ENCODE measurements around the gene ADIPOR1.

ADIPOR1 gene

GRCh38 chr1:202944438-202944921, 13.6 kb downstream of the ADIPOR1 start:
- TF ChIP-seq GABPA (IDR thresholded peaks at IDR 0.05; ENCODE audit: low read depth) (no peak), POLR2AphosphoS5 (IDR thresholded peaks at IDR 0.05; ENCODE audit: low read depth) (no peak), CTCF (IDR thresholded peaks at IDR 0.05; ENCODE audit: insufficient read depth, low read length) (no peak)
- H3K27me3 ChIP-seq (ENCODE audit: insufficient read depth, poor library complexity, severe bottlenecking): no peaks in the 10 kb centered on the region
- no peak overlapping the region for H3K4me3 ChIP-seq (replicated peaks; ENCODE audit: insufficient read depth, low read length)
- DNase-seq (ENCODE audit: low read depth in 1 of 2, low spot score in 1 of 2): no peak
- no peak overlapping the region for H3K27ac ChIP-seq (replicated peaks)

DNA sequence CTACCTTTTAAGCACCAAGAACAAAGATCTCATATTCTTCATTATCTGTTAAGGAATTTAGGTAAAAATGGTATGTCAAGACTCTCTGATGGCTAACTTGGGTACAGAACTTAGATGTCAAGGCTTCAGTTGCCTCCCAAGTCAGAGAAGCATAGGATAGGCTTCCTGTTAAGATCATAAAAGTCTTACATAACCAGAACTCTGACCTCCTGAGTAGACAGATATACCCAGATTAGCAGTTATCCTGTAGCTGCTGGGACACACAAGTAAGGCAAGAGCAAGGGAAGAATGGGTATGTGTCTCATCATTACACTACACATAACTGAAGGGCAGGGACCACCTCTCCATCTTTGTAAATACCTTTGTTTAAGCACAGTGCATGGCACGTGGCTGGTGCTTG, 15.7 kb downstream of the ADIPOR1 start:
- DNase-seq (ENCODE audit: low read depth in 1 of 2, low spot score in 1 of 2): no peak
- H3K4me3 ChIP-seq (replicated peaks; ENCODE audit: insufficient read depth, low read length): no peak overlapping the region
- no peaks in the 10 kb centered on the region for H3K27me3 ChIP-seq (ENCODE audit: insufficient read depth, poor library complexity, severe bottlenecking)
- TF ChIP-seq POLR2AphosphoS5 (IDR thresholded peaks at IDR 0.05; ENCODE audit: low read depth) (no peak), GABPA (IDR thresholded peaks at IDR 0.05; ENCODE audit: low read depth) (no peak), CTCF (IDR thresholded peaks at IDR 0.05; ENCODE audit: insufficient read depth, low read length) (no peak), SPI1 (IDR thresholded peaks at IDR 0.05; ENCODE audit: borderline replicate concordance, low read depth) (no peak)
- TF ChIP-seq, protein P1, sequence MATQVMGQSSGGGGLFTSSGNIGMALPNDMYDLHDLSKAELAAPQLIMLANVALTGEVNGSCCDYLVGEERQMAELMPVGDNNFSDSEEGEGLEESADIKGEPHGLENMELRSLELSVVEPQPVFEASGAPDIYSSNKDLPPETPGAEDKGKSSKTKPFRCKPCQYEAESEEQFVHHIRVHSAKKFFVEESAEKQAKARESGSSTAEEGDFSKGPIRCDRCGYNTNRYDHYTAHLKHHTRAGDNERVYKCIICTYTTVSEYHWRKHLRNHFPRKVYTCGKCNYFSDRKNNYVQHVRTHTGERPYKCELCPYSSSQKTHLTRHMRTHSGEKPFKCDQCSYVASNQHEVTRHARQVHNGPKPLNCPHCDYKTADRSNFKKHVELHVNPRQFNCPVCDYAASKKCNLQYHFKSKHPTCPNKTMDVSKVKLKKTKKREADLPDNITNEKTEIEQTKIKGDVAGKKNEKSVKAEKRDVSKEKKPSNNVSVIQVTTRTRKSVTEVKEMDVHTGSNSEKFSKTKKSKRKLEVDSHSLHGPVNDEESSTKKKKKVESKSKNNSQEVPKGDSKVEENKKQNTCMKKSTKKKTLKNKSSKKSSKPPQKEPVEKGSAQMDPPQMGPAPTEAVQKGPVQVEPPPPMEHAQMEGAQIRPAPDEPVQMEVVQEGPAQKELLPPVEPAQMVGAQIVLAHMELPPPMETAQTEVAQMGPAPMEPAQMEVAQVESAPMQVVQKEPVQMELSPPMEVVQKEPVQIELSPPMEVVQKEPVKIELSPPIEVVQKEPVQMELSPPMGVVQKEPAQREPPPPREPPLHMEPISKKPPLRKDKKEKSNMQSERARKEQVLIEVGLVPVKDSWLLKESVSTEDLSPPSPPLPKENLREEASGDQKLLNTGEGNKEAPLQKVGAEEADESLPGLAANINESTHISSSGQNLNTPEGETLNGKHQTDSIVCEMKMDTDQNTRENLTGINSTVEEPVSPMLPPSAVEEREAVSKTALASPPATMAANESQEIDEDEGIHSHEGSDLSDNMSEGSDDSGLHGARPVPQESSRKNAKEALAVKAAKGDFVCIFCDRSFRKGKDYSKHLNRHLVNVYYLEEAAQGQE (IDR thresholded peaks at IDR 0.05; ENCODE audit: insufficient replicate concordance, low read depth): no peak
- no peak overlapping the region for H3K27ac ChIP-seq (replicated peaks)

- Histone ChIP-seq H3K4me3 (replicated peaks; ENCODE audit: insufficient read depth, low read length) (no peak overlapping the region), H3K27me3 (ENCODE audit: insufficient read depth, poor library complexity, severe bottlenecking) (no peaks in the 10 kb centered on the region), H3K27ac (replicated peaks) (no peak overlapping the region)
- TF ChIP-seq CTCF (IDR thresholded peaks at IDR 0.05; ENCODE audit: insufficient read depth, low read length) (no peak), SPI1 (IDR thresholded peaks at IDR 0.05; ENCODE audit: borderline replicate concordance, low read depth) (no peak), GABPA (IDR thresholded peaks at IDR 0.05; ENCODE audit: low read depth) (no peak), POLR2AphosphoS5 (IDR thresholded peaks at IDR 0.05; ENCODE audit: low read depth) (no peak)
- TF ChIP-seq, protein P1 (IDR thresholded peaks at IDR 0.05; ENCODE audit: insufficient replicate concordance, low read depth): no peak
- DNase-seq (ENCODE audit: low read depth in 1 of 2, low spot score in 1 of 2): no peak
Measured at GRCh38 chr1:202941372-202941771, 16.7 kb downstream of the ADIPOR1 start.

GRCh38 chr1:202940561-202940960, 17.6 kb downstream of the ADIPOR1 start:
- TF ChIP-seq CTCF (IDR thresholded peaks at IDR 0.05; ENCODE audit: insufficient read depth, low read length) (no peak), POLR2AphosphoS5 (IDR thresholded peaks at IDR 0.05; ENCODE audit: low read depth) (no peak), SPI1 (IDR thresholded peaks at IDR 0.05; ENCODE audit: borderline replicate concordance, low read depth) (no peak), GABPA (IDR thresholded peaks at IDR 0.05; ENCODE audit: low read depth) (no peak)
- TF ChIP-seq, protein P1 (IDR thresholded peaks at IDR 0.05; ENCODE audit: insufficient replicate concordance, low read depth): no peak
- no peak overlapping the region for H3K27ac ChIP-seq (replicated peaks)
- DNase-seq (ENCODE audit: low read depth in 1 of 2, low spot score in 1 of 2): no peak
- H3K27me3 ChIP-seq (ENCODE audit: insufficient read depth, poor library complexity, severe bottlenecking): no peaks in the 10 kb centered on the region
- H3K4me3 ChIP-seq (replicated peaks; ENCODE audit: insufficient read depth, low read length): no peak overlapping the region
